ENCODE results near the gene DFFB.

DNA sequence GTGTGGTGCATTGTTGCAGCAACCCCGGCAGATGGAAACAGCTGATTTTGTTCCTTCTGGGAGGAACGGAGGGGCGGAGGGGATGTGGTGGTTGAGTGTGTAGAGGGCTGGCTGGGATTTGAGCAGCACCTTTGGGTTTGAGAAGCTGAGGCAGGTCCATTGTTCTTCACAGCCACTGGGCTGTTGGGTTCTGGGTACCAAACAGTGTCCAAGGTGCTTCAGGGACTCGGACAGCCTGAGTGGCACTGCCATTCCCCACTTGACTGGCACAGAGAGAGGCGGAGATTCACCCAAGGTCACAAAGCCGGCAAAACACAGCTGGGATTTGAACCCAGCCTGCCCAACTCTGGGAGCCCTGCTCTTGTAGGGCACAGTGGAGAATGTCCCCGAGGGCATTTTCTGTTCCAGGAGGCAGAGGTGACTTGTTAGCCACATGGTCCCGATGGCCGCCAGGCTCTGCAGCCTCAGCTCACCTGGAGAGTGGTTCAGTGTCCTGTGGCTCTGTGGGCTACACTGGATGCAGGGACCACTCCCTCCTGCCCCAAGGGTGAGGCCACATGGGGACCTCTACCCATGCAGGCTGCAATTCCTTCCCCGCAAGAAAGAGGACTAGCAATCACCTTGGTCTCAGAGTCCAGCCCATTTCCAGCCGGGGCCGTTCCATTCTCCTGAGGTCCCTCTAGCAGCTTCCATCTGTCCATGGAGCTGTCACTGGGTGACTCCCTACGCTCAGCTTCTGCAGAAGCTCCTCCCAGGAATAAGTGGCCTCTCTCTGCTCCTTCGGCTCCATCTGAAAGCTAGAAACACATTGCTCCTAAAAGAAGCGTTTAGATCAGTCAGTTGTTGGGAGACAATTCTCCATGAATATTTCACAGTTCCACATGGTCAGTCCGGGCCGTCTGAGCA lies 74.0 kb downstream of the DFFB start:
- TF ChIP-seq, protein P1, sequence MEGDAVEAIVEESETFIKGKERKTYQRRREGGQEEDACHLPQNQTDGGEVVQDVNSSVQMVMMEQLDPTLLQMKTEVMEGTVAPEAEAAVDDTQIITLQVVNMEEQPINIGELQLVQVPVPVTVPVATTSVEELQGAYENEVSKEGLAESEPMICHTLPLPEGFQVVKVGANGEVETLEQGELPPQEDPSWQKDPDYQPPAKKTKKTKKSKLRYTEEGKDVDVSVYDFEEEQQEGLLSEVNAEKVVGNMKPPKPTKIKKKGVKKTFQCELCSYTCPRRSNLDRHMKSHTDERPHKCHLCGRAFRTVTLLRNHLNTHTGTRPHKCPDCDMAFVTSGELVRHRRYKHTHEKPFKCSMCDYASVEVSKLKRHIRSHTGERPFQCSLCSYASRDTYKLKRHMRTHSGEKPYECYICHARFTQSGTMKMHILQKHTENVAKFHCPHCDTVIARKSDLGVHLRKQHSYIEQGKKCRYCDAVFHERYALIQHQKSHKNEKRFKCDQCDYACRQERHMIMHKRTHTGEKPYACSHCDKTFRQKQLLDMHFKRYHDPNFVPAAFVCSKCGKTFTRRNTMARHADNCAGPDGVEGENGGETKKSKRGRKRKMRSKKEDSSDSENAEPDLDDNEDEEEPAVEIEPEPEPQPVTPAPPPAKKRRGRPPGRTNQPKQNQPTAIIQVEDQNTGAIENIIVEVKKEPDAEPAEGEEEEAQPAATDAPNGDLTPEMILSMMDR (IDR thresholded peaks at IDR 0.05), result no peak
- no peak for TF ChIP-seq POLR2A (IDR thresholded peaks at IDR 0.05)

All from esophagus squamous epithelium (tissue), 4 donors.